Loucy (cell line): Measurements from ENCODE around the gene THAP10.

Experiments used
- H2AFZ ChIP-seq: fragments of 200-600 bp; sonication (generic); 2 replicates; pipeline ENCODE4 v1.6.0; 2016; ENCODE audit warnings: antibody characterized with exemption, mild to moderate bottlenecking, low read length, moderate library complexity
- H3F3A ChIP-seq: fragments of 200-600 bp; 2 replicates; pipeline ENCODE4 v1.6.0; 2016; ENCODE audit warnings: antibody characterized with exemption, low read depth, mild to moderate bottlenecking
- H3K27me3 ChIP-seq: fragments of 200-600 bp; sonication (generic); 2 replicates; pipeline ENCODE4 v1.6.1; 2014; ENCODE audit warnings: low read length, mild to moderate bottlenecking; ENCODE audit not compliant: insufficient read depth, poor library complexity, severe bottlenecking
- H3K36me3 ChIP-seq: fragments of 200-600 bp; sonication (generic); 2 replicates; pipeline ENCODE4 v1.6.1; 2016; ENCODE audit warnings: low read length; ENCODE audit not compliant: insufficient read depth
- H3K4me1 ChIP-seq: fragments of 200-600 bp; sonication (generic); 2 replicates; pipeline ENCODE4 v1.5.1; 2014; ENCODE audit warnings: low read length, mild to moderate bottlenecking; ENCODE audit not compliant: insufficient read depth, poor library complexity, severe bottlenecking
- H3K4me2 ChIP-seq: fragments of 200-600 bp; sonication (generic); 2 replicates; pipeline ENCODE4 v1.6.0; 2014; ENCODE audit warnings: antibody characterized with exemption, low read length, low read depth, mild to moderate bottlenecking; ENCODE audit not compliant: poor library complexity, severe bottlenecking
- H3K4me3 ChIP-seq: fragments of 200-600 bp; sonication (generic); 2 replicates; pipeline ENCODE4 v1.5.1; 2014; ENCODE audit warnings: low read length, mild to moderate bottlenecking, mixed read lengths; ENCODE audit not compliant: poor library complexity, severe bottlenecking
- H3K79me2 ChIP-seq: fragments of 200-600 bp; sonication (generic); 2 replicates; pipeline ENCODE4 v1.6.1; 2014; ENCODE audit warnings: low read length; ENCODE audit not compliant: insufficient read depth
- H3K9ac ChIP-seq: fragments of 200-600 bp; sonication (generic); 2 replicates; pipeline ENCODE4 v1.6.0; 2014; ENCODE audit warnings: mild to moderate bottlenecking, low read depth, low read length, moderate library complexity; ENCODE audit not compliant: poor library complexity, severe bottlenecking
- H3K9me2 ChIP-seq: fragments of 200-600 bp; sonication (generic); replicated peaks from 2 replicates; pipeline ENCODE4 v1.6.1; 2016; ENCODE audit warnings: low read depth, low read length, mixed read lengths
- H3K9me3 ChIP-seq: fragments of 200-600 bp; sonication (generic); 2 replicates; pipeline ENCODE4 v1.6.1; 2014; ENCODE audit warnings: mild to moderate bottlenecking, antibody characterized with exemption, low read length, low read depth; ENCODE audit not compliant: insufficient read depth
- H4K20me1 ChIP-seq: fragments of 200-600 bp; sonication (generic); 2 replicates; pipeline ENCODE4 v1.6.0; 2014; ENCODE audit warnings: antibody characterized with exemption, low read length, mild to moderate bottlenecking; ENCODE audit not compliant: insufficient read depth, poor library complexity, severe bottlenecking
- EZH2phosphoT487 ChIP-seq: fragments of 200-600 bp; IDR thresholded peaks from 2 replicates; pipeline ENCODE4 v1.6.1; 2018; ENCODE audit warnings: antibody characterized with exemption, mild to moderate bottlenecking, moderate library complexity, borderline replicate concordance
- TF ChIP-seq, protein P1 (sequence below): fragments of 200-600 bp; sonication (generic); conservative IDR thresholded peaks from 2 replicates; pipeline ENCODE4 v1.5.1; 2014; ENCODE audit warnings: mild to moderate bottlenecking, antibody characterized with exemption, low read length

The THAP10 gene

GRCh38 chr15:70866982-70867641 lies 25.1 kb downstream of the THAP10 start:
- H3K4me3 ChIP-seq: no peak overlapping the region
- no peak overlapping the region for H3K4me2 ChIP-seq
- H3K9me2 ChIP-seq: no peaks in the 10 kb centered on the region
- H3K36me3 ChIP-seq: no peaks in the 10 kb centered on the region
- no peak overlapping the region for H3K9ac ChIP-seq
- no peaks in the 10 kb centered on the region for H3K9me3 ChIP-seq
- no peak overlapping the region for H2AFZ ChIP-seq
- H3F3A ChIP-seq: no peaks in the 10 kb centered on the region
- no peaks in the 10 kb centered on the region for H4K20me1 ChIP-seq
- H3K4me1 ChIP-seq: peaks cover 16% of the 10 kb centered on the region
- no peak for TF ChIP-seq EZH2phosphoT487
- no peaks in the 10 kb centered on the region for H3K27me3 ChIP-seq
- no peaks in the 10 kb centered on the region for H3K79me2 ChIP-seq

DNA sequence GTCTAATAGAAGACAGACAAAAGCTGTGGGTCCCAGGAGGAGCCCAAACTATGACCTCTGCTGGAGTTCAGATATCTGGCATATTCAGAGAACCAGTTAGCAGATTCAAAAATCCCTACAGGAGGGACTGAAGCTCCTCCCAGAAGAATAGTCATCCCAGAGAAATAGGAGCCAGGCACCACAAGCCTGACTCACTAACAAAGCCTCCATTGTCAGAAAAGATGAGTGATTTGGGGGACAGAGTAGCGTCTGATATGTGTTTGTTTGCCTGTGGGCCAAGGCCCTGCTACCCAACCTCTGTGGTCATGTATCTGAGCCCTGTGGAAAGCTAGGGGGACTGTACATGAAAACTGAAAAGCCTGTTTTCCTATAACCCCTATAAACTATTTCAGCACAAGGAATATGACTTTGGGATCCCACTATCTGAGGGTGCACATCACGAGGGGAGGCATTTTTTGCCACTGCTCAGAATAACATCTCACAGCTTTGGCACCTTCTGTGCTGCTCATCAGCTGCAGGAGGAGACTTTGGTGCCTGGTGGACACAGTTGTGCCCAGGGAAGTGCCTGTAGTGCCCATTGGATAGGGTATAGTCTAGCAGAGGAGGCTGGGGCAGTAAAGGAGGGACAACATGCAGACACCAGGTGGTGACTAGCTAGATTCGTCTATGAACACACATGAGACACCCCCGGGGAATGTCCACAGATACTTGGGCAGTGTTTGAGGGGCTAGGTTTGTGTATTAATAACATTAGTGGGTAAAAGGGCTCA lies 28.6 kb downstream of the THAP10 start:
- Histone ChIP-seq H2AFZ (no peak overlapping the region), H3K4me3 (no peak overlapping the region), H3K79me2 (no peaks in the 10 kb centered on the region), H3K9me2 (no peaks in the 10 kb centered on the region), H3K4me2 (no peak overlapping the region), H3K9me3 (no peaks in the 10 kb centered on the region), H3K4me1 (no peaks in the 10 kb centered on the region), H4K20me1 (no peaks in the 10 kb centered on the region), H3K36me3 (no peaks in the 10 kb centered on the region), H3F3A (no peaks in the 10 kb centered on the region), H3K27me3 (no peaks in the 10 kb centered on the region), H3K9ac (no peak overlapping the region)
- TF ChIP-seq, protein P1, sequence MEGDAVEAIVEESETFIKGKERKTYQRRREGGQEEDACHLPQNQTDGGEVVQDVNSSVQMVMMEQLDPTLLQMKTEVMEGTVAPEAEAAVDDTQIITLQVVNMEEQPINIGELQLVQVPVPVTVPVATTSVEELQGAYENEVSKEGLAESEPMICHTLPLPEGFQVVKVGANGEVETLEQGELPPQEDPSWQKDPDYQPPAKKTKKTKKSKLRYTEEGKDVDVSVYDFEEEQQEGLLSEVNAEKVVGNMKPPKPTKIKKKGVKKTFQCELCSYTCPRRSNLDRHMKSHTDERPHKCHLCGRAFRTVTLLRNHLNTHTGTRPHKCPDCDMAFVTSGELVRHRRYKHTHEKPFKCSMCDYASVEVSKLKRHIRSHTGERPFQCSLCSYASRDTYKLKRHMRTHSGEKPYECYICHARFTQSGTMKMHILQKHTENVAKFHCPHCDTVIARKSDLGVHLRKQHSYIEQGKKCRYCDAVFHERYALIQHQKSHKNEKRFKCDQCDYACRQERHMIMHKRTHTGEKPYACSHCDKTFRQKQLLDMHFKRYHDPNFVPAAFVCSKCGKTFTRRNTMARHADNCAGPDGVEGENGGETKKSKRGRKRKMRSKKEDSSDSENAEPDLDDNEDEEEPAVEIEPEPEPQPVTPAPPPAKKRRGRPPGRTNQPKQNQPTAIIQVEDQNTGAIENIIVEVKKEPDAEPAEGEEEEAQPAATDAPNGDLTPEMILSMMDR: no peak
- no peak for TF ChIP-seq EZH2phosphoT487

GRCh38 chr15:70859998-70860397 lies 32.2 kb downstream of the THAP10 start:
- Histone ChIP-seq H2AFZ (no peak overlapping the region), H4K20me1 (no peaks in the 10 kb centered on the region), H3K4me3 (no peak overlapping the region), H3K79me2 (no peaks in the 10 kb centered on the region), H3F3A (no peaks in the 10 kb centered on the region), H3K9me3 (no peaks in the 10 kb centered on the region), H3K36me3 (no peaks in the 10 kb centered on the region), H3K9me2 (no peaks in the 10 kb centered on the region), H3K9ac (no peak overlapping the region), H3K27me3 (no peaks in the 10 kb centered on the region), H3K4me2 (no peak overlapping the region), H3K4me1 (no peaks in the 10 kb centered on the region)
- TF ChIP-seq, protein P1: no peak
- TF ChIP-seq EZH2phosphoT487: no peak
